Activated CD8-positive, alpha-beta memory T cell treated with anti-CD3 and anti-CD28 coated beads, Interleukin-2, amount 10 ng/mL, durations not matched to agents 7 days and 5 days (primary cell): ENCODE measurements around the gene LTA4H. TPM values are rescaled to one million over a fixed set of nuclear protein-coding genes. Genes with fewer than 3 reads are reported as not detected.

Source experiments
- ATAC-seq: fragments of 150-1000 bp; cut with Tn5 transposase; one replicate; pipeline ENCODE4 v1.10.0; 2021; ENCODE audit warnings: moderate library complexity
- CTCF ChIA-PET: fragments of 350-600 bp; sonication (Branson Sonifier 250); formaldehyde crosslinking; loops from one replicate; lab custom pipeline; 2021; ENCODE audit warnings: antibody characterized with exemption; lab: Charles Lee
- DNase-seq: peaks from one replicate; pipeline ENCODE4 v3.0.0-alpha.2; 2020
- H3K27ac Mint-ChIP-seq: one replicate; pipeline ENCODE4 v1.8.0; 2021; ENCODE audit warnings: mild to moderate bottlenecking, mixed read lengths
- H3K27me3 Mint-ChIP-seq: one replicate; pipeline ENCODE4 v1.8.0; 2021; ENCODE audit warnings: mixed read lengths
- H3K36me3 Mint-ChIP-seq: one replicate; pipeline ENCODE4 v1.8.0; 2021; ENCODE audit warnings: mild to moderate bottlenecking, mixed read lengths
- H3K4me1 Mint-ChIP-seq: one replicate; pipeline ENCODE4 v1.8.0; 2021; ENCODE audit warnings: mixed read lengths
- H3K4me3 Mint-ChIP-seq: one replicate; pipeline ENCODE4 v1.8.0; 2021; ENCODE audit warnings: mild to moderate bottlenecking, moderate library complexity, mixed read lengths
- H3K9me3 Mint-ChIP-seq: one replicate; pipeline ENCODE4 v1.8.0; 2022; ENCODE audit warnings: low read depth, mixed read lengths
- total RNA-seq, 2 experiments: library from RNA; stranded (reverse); gene quantifications; one replicate each; pipeline ENCODE4 v1.2.3, GENCODE V29; 2021

The LTA4H gene
- total RNA-seq, 2 experiments from 2014 or later: 42.4 to 52.9 TPM

DNA sequence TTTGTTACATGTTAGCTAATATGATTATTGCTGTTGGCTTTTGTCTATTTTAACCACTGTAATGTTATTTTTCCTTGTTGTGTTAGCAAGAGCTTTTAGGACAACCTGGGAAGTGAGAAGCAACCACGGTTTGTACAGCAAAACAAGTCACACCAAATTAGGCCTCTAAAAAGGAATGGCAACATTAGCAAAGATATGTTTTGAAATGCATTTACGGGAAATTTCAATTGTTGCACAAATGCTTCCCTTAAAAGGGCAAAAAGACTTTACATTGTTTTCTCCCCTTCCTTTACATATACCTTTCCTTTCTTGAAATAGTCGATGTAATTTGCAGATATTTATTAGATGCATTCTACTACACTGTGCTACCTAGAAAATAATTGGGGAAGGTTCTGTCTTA is 4.1 kb upstream of the LTA4H start:
- Mint-ChIP-seq H3K36me3 (no peaks in the 10 kb centered on the region), H3K4me3 (no peak overlapping the region), H3K4me1 (peaks cover 7% of the 10 kb centered on the region), H3K9me3 (no peaks in the 10 kb centered on the region), H3K27ac (no peak overlapping the region), H3K27me3 (no peaks in the 10 kb centered on the region)
- ATAC-seq (no peak), DNase-seq (no peak)
- CTCF ChIA-PET: no interaction called here

DNA sequence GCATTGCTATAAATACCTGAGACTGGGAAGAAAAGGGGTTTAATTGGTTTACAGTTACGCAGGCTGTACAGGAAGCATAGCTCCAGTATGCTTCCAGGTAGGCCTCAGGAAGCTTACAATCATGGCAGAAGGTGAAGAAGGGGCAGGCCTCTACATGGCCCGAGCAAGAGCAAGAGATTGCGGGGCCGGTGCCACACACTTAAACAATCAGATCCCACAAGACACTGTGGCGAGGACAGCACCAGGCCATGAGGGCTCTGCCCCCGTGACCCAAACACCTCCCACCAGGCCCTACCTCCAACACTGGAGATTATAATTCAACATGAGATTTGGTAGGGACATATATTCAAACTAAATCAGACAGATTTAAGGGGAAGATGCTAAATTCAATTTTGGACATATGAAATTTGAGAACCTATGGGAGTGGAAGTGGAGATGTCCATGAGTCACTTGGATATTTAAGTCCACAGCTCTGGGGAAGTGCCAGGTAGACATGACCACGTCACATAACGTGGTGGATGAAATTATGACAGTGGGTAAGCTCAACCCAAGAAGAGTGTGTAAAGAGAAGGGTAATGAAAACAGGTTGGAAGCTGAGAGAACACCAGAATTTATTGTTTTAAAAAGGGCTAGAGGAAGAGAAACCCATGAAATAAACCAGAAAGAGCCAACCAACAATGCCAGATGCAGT is 1.5 kb upstream of the LTA4H start:
- H3K36me3 Mint-ChIP-seq: no peaks in the 10 kb centered on the region
- no peaks in the 10 kb centered on the region for H3K9me3 Mint-ChIP-seq
- H3K27me3 Mint-ChIP-seq: no peaks in the 10 kb centered on the region
- DNase-seq: no peak
- no peak overlapping the region for H3K4me3 Mint-ChIP-seq
- no peak overlapping the region for H3K27ac Mint-ChIP-seq
- CTCF ChIA-PET: interaction anchor here (0.7 kb wide), 1 partner anchor 178 kb away, joined by 4 read pairs; no protein-coding TSS in a partner anchor
- no peak for ATAC-seq
- peaks cover 11% of the 10 kb centered on the region for H3K4me1 Mint-ChIP-seq

DNA sequence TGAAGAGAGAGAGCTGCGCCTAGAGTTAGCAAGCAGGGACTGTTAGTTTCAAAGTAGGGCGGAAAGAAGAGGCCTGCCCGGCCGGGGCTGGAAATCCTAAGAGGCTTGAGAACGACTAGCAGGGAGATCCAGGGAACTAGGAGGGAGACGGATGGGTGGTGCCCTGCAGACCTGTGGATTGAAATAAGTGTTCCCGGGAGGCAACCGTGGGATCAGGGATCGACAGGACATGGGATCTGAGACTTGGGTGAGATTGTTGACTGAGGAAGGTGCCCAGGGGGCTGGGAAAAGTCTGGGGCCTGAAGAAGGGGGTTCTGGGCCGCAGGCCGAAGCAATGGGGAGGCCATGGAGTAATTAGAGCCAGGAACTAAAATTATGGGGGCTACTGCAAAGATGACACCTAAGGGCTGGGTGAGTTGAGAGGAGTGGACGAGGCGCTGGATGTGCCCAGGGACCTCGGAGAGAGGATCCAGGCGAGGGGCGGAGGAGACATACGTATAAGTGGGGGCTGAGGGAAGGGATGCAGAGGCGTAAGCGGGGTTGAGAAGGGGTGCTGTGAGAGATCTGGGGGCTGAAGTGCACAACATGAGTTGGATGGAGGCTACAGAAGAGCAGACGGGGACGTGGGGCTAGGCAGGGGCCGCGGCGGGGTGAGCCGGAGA is 635 bp downstream of the LTA4H start:
- peaks cover 13% of the 10 kb centered on the region for H3K4me1 Mint-ChIP-seq
- no peaks in the 10 kb centered on the region for H3K9me3 Mint-ChIP-seq
- peaks cover 1% of the 10 kb centered on the region for H3K36me3 Mint-ChIP-seq
- DNase-seq (no peak), ATAC-seq (no peak)
- H3K4me3 Mint-ChIP-seq: no peak overlapping the region
- no peak overlapping the region for H3K27ac Mint-ChIP-seq
- CTCF ChIA-PET: interaction anchor here (0.8 to 1.4 kb wide), 5 partner anchors 14 to 481 kb away, joined by 3 read pairs; partner anchors contain the start of genes AMDHD1 and CFAP54
- H3K27me3 Mint-ChIP-seq: no peaks in the 10 kb centered on the region

DNA sequence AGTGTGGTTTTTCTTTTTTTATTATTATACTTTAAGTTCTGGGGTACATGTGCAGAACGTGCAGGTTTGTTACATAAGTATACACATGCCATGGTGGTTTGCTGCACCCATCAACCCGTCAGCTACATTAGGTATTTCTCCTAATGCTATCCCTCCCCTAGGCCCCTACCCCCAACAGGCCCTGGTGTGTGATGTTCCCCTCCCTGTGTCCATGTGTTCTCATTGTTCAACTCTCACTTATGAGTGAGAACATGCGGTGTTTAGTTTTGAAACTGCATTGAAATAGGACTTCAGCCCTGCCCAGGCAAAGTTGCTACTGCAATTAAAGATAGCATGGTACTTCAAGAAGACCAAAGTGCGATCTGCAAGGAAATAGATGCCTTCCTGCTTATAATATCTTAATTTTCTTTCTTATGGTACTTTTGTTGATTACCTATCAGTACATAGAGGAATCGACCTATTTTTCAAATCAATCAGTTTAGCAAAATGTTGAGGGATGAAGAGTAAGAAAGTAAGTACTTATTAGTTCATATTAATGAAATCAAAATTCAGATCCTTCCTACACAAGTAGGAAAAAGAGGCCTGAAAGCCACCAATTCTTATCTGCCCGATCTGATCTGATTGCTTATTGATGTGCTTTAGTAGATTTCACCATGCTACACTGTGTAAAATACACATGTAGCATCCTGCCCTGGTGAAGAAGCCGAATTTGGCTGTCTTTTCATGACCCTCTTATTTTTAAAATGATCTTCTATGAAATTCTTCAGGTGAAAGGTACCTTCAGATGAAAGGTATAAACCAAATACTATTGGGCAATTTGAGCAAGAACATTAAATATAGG is 1.6 kb downstream of the LTA4H start:
- H3K36me3 Mint-ChIP-seq: peaks cover 1% of the 10 kb centered on the region
- peaks cover 18% of the 10 kb centered on the region for H3K4me1 Mint-ChIP-seq
- no peak for ATAC-seq
- no peaks in the 10 kb centered on the region for H3K27me3 Mint-ChIP-seq
- H3K9me3 Mint-ChIP-seq: no peaks in the 10 kb centered on the region
- no peak overlapping the region for H3K4me3 Mint-ChIP-seq
- CTCF ChIA-PET: interaction anchor here (1.1 to 1.7 kb wide), 2 partner anchors 13 to 35 kb away, joined by 5 to 8 read pairs; no protein-coding TSS in a partner anchor
- DNase-seq: no peak
- no peak overlapping the region for H3K27ac Mint-ChIP-seq

DNA sequence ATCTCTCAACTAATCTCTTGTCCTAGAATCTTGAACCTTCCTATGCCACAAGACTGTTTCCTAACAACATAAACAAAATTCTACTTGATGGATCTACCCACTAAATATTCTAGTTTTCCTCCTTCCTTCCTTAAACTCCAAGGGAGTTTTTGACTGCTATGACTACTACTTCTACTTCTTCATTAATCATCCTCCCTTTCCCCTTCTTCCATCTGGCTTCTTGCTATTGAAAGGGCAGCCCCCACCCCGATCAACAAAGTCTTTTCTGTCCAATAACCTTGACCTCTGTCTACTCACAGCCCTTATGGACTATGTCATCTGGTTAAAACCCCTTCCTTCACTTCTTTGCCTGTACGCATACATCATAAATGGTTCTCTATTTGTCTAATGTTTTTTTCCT is 5.6 kb downstream of the LTA4H start:
- Mint-ChIP-seq H3K27me3 (no peaks in the 10 kb centered on the region), H3K36me3 (peaks cover 17% of the 10 kb centered on the region), H3K9me3 (no peaks in the 10 kb centered on the region), H3K4me3 (no peak overlapping the region), H3K4me1 (peaks cover 24% of the 10 kb centered on the region), H3K27ac (no peak overlapping the region)
- no peak for ATAC-seq
- CTCF ChIA-PET: no interaction called here
- no peak for DNase-seq

DNA sequence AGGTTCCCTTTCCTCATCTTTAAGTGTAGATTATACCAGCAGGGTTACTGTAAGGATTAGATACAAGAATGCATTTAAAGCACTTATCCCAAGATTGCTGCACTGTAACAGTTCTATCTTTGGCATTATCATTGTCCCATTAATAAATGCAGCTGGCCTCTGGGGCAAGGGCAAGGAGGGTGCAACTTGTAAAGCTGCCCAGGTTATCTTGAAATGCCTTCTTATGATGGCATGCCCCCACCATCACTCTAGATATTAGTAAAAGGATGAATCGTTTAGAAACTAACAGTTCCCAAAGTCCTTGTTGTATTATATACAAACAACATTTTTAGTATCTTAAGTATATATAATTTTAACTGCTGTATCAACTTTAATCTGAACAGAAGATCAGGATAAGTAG is 6.8 kb downstream of the LTA4H start:
- CTCF ChIA-PET: interaction anchor here (0.9 to 1.5 kb wide), 2 partner anchors 30 kb away, joined by 3 read pairs; no protein-coding TSS in a partner anchor
- peaks cover 21% of the 10 kb centered on the region for H3K4me1 Mint-ChIP-seq
- H3K4me3 Mint-ChIP-seq: no peak overlapping the region
- no peaks in the 10 kb centered on the region for H3K9me3 Mint-ChIP-seq
- ATAC-seq: no peak
- H3K36me3 Mint-ChIP-seq: peaks cover 19% of the 10 kb centered on the region
- DNase-seq: no peak
- H3K27ac Mint-ChIP-seq: no peak overlapping the region
- no peaks in the 10 kb centered on the region for H3K27me3 Mint-ChIP-seq

DNA sequence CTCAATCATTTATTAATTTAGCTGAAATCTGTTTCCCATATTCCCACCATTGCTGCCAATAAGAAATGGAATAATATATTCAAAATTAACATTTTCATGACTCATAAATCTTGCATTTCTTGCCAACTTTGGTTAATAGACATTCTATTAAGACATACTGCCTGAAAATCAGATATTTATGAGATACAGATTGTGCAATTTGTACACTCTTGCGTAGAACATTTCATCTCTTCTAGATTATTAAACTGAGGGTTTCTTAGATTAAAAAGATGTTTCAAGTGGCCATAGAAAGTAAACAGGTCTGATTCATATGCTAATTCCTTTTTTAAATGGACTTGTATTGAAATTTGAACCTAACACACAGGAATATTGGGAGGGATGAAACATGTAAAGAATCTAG is 9.1 kb downstream of the LTA4H start:
- H3K36me3 Mint-ChIP-seq: peaks cover 26% of the 10 kb centered on the region
- H3K27me3 Mint-ChIP-seq: no peaks in the 10 kb centered on the region
- peaks cover 15% of the 10 kb centered on the region for H3K4me1 Mint-ChIP-seq
- no peak overlapping the region for H3K4me3 Mint-ChIP-seq
- H3K27ac Mint-ChIP-seq: no peak overlapping the region
- DNase-seq: no peak
- no peaks in the 10 kb centered on the region for H3K9me3 Mint-ChIP-seq
- CTCF ChIA-PET: no interaction called here
- no peak for ATAC-seq

DNA sequence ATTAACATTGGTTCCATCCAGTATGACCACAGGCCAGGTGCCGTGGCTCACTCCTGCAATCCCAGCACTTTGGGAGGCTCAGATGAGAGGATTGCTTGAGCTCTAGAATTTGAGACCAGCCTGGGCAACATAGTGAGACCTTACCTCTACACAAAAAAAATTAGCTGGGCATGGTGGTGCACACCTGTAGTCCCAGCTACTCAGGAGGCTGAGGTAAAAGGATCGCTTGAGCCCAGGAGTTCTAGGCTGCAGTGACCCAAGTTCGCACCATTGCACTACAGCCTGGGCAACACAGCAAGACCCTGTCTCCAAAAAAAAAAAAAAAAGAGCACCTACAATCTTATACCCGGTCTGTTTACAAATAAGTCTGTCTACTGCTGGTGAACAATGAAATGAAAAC is 9.9 kb downstream of the LTA4H start:
- Mint-ChIP-seq H3K4me3 (no peak overlapping the region), H3K36me3 (peaks cover 28% of the 10 kb centered on the region), H3K9me3 (no peaks in the 10 kb centered on the region), H3K27ac (no peak overlapping the region), H3K4me1 (peaks cover 15% of the 10 kb centered on the region), H3K27me3 (no peaks in the 10 kb centered on the region)
- CTCF ChIA-PET: no interaction called here
- ATAC-seq (no peak), DNase-seq (no peak)

DNA sequence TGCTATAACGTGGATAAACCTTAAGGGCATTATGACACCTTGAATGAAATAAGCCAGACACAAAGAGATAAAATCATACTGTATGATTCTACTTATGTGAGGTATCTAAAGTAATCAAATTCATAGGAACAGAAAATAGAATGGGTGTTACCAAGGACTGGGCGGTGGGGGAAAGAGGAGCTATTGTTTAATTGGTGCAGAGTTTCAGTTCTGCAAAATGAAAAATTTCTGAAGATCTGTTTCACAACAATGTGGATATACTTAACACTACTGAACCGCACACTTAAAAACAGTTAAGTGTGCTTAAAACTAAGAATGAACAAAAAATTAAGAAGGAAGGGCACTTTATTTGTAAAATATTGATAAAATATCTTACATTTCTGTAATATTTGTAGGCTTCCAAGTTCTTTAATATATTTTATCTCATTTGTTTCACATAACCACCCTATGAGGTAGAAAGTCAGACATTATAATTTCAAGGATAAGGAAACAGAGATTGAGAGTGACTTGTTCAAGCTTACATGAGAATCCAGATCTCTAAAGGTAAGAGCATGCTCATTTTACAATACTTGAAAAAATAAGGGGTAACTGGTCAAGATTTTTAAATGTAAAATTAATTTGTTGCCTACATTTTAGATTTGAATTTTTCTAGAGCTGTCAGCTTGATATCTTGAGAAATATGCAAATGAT is 14.9 kb downstream of the LTA4H start:
- no peaks in the 10 kb centered on the region for H3K4me1 Mint-ChIP-seq
- ATAC-seq: no peak
- H3K27ac Mint-ChIP-seq: no peak overlapping the region
- CTCF ChIA-PET: interaction anchor here (0.7 to 2.6 kb wide), 5 partner anchors 11 to 226 kb away, joined by 3 to 9 read pairs (median 4); partner anchors contain the start of gene LTA4H
- DNase-seq: no peak
- H3K27me3 Mint-ChIP-seq: no peaks in the 10 kb centered on the region
- H3K4me3 Mint-ChIP-seq: no peak overlapping the region
- peaks cover 26% of the 10 kb centered on the region for H3K36me3 Mint-ChIP-seq
- no peaks in the 10 kb centered on the region for H3K9me3 Mint-ChIP-seq

DNA sequence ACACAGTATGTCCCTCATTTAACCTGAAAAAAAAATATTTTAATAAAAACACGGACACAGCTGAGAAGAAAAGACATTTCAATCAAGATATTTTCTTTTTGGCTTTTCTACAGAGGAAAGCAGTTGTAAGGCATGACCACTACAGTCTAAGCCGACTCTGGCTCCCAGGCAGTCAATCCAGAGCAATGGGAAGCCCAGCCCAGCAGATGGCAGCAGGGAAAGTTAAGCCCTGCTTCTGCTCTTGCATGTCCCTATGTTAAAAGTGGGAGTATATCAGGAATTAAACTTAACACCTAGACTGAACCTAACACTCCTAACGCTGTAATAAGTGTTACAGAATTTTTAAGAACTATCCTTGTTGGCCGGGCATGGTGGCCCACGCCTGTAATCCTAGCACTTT is 19.7 kb downstream of the LTA4H start:
- no peak for DNase-seq
- CTCF ChIA-PET: interaction anchor here (1.3 kb wide), 1 partner anchor 17 kb away, joined by 9 read pairs; no protein-coding TSS in a partner anchor
- H3K9me3 Mint-ChIP-seq: no peaks in the 10 kb centered on the region
- no peak for ATAC-seq
- no peaks in the 10 kb centered on the region for H3K27me3 Mint-ChIP-seq
- H3K4me3 Mint-ChIP-seq: no peak overlapping the region
- H3K27ac Mint-ChIP-seq: no peak overlapping the region
- H3K36me3 Mint-ChIP-seq: peaks cover 24% of the 10 kb centered on the region
- no peaks in the 10 kb centered on the region for H3K4me1 Mint-ChIP-seq

DNA sequence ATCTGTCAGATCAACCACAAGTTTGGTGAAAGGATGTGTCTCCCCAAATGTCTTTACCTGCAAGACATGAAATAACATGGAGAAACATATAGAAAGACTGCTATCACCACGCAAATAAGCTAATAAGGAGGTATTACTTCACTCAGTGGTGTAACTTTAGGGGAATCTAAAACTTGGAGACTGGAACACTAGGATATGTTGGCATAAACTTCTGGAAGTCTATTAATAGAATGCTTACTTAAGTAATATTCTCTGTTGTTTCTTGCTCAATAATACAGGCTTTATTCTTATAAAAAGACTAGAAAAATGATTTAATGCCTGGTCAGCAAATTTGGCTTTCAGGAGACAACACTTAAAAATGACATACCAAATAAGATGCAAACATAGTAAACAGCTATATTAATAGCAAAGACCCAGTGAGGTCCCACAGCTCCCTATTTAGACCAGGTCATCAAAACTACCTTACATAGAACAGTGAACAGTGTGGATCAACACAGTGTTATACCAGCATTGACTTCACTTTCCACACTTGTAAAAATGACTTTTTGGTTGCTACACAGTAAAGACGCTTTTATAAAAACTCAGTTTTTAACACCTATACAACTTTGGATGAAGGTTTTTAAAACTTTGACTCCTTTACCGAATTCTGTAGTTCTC is 20.3 kb downstream of the LTA4H start:
- Mint-ChIP-seq H3K4me1 (no peaks in the 10 kb centered on the region), H3K9me3 (no peaks in the 10 kb centered on the region), H3K27ac (no peak overlapping the region), H3K27me3 (no peaks in the 10 kb centered on the region), H3K36me3 (peaks cover 22% of the 10 kb centered on the region), H3K4me3 (no peak overlapping the region)
- CTCF ChIA-PET: interaction anchor here (1.1 to 1.3 kb wide), 2 partner anchors 16 to 20 kb away, joined by 3 to 9 read pairs; partner anchors contain the start of gene LTA4H
- no peak for ATAC-seq
- no peak for DNase-seq

DNA sequence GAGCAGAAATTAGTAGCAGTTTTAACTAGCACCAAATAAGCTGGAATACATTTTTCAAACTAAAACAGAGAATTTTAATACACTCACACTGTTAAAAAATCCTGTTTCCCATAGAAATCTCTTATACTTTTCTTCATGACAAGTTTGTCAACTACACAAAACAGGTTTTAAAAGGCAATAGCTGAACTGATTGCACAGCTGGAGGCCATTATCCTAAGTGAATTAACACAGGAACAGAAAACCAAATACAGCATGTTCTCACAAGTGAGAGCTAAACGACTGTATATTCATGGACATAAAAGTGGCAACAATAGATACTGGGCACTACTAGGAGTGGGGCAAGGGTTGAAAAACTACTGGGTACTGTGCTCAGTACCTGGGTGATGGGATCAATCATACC is 27.7 kb downstream of the LTA4H start:
- ATAC-seq: no peak
- no peak overlapping the region for H3K4me3 Mint-ChIP-seq
- peaks cover 22% of the 10 kb centered on the region for H3K36me3 Mint-ChIP-seq
- no peaks in the 10 kb centered on the region for H3K4me1 Mint-ChIP-seq
- CTCF ChIA-PET: interaction anchor here (0.8 kb wide), 1 partner anchor 9 kb away, joined by 3 read pairs; no protein-coding TSS in a partner anchor
- no peak overlapping the region for H3K27ac Mint-ChIP-seq
- no peak for DNase-seq
- no peaks in the 10 kb centered on the region for H3K27me3 Mint-ChIP-seq
- H3K9me3 Mint-ChIP-seq: no peaks in the 10 kb centered on the region
